ENCODE results near the gene STK11IP.

The STK11IP gene

GRCh38 chr2:219561179-219562048, 36.2 kb upstream of the STK11IP start:
- TF ChIP-seq TAF1 (IDR thresholded peaks at IDR 0.05; ENCODE audit: borderline replicate concordance, insufficient read depth, low read length) (no peak), FOXP2 (optimal IDR thresholded peaks at IDR 0.05; ENCODE audit: borderline replicate concordance, extremely low read depth, extremely low read length, insufficient read depth) (no peak), POLR2AphosphoS5 (IDR thresholded peaks at IDR 0.05; ENCODE audit: low read depth, low read length) (no peak), SIN3A (IDR thresholded peaks at IDR 0.05; ENCODE audit: borderline replicate concordance, insufficient read depth, low read length) (no peak)
- TF ChIP-seq, protein P1, sequence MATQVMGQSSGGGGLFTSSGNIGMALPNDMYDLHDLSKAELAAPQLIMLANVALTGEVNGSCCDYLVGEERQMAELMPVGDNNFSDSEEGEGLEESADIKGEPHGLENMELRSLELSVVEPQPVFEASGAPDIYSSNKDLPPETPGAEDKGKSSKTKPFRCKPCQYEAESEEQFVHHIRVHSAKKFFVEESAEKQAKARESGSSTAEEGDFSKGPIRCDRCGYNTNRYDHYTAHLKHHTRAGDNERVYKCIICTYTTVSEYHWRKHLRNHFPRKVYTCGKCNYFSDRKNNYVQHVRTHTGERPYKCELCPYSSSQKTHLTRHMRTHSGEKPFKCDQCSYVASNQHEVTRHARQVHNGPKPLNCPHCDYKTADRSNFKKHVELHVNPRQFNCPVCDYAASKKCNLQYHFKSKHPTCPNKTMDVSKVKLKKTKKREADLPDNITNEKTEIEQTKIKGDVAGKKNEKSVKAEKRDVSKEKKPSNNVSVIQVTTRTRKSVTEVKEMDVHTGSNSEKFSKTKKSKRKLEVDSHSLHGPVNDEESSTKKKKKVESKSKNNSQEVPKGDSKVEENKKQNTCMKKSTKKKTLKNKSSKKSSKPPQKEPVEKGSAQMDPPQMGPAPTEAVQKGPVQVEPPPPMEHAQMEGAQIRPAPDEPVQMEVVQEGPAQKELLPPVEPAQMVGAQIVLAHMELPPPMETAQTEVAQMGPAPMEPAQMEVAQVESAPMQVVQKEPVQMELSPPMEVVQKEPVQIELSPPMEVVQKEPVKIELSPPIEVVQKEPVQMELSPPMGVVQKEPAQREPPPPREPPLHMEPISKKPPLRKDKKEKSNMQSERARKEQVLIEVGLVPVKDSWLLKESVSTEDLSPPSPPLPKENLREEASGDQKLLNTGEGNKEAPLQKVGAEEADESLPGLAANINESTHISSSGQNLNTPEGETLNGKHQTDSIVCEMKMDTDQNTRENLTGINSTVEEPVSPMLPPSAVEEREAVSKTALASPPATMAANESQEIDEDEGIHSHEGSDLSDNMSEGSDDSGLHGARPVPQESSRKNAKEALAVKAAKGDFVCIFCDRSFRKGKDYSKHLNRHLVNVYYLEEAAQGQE (IDR thresholded peaks at IDR 0.05; ENCODE audit: insufficient read depth in 1 of 2, low read depth in 2 of 2, low read length in 2 of 2), result no peak

DNA sequence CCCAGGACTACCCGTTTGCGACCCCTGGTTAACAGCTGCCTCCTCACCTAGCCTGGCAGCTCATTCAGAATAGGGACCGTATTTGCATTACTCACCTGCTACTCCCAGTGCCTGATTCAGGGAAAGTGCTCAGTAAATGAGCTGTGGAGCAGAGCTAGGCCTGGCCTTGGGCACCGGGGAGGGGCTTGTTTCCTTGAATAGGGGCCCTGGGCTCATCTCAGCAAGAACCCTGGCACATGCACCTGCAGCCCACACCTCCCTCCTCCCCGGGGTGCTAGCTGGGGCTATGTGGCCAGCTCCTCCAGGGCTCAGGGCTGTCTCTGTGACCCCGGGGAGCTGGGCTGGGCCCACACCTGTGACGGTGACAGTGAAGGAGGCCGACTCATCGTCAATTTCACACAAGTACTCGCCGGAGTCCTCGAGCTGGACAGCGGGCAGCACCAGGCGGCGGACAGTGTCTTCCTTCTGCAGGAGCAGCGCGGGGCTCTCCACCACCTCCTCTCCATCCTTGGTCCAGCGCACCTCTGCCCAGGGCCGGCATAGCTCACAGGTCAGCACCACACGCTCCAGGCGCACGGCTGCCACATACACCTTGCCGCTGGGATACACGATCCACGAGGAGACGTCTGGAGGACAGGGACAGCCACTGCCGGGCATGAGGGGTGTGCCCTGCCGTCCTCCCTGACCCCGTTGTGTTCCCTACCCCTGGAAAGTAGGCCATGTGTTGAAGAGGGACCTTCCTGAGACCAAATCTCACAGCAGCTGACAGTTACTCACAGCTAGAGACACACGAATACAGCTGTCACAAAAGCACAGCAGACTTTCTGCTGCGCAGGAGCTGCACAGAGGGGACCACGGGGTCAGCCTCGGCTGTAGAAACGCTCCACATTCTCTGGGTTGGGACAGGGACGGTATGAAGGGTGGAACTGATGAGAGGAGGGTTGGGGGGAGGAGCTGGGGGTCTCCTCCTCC, 35.3 kb upstream of the STK11IP start:
- TF ChIP-seq POLR2AphosphoS5 (IDR thresholded peaks at IDR 0.05; ENCODE audit: low read depth, low read length) (no peak), TAF1 (IDR thresholded peaks at IDR 0.05; ENCODE audit: borderline replicate concordance, insufficient read depth, low read length) (no peak), FOXP2 (optimal IDR thresholded peaks at IDR 0.05; ENCODE audit: borderline replicate concordance, extremely low read depth, extremely low read length, insufficient read depth) (no peak), SIN3A (IDR thresholded peaks at IDR 0.05; ENCODE audit: borderline replicate concordance, insufficient read depth, low read length) (no peak)
- TF ChIP-seq, protein P1 (IDR thresholded peaks at IDR 0.05; ENCODE audit: insufficient read depth in 1 of 2, low read depth in 2 of 2, low read length in 2 of 2), result no peak

DNA sequence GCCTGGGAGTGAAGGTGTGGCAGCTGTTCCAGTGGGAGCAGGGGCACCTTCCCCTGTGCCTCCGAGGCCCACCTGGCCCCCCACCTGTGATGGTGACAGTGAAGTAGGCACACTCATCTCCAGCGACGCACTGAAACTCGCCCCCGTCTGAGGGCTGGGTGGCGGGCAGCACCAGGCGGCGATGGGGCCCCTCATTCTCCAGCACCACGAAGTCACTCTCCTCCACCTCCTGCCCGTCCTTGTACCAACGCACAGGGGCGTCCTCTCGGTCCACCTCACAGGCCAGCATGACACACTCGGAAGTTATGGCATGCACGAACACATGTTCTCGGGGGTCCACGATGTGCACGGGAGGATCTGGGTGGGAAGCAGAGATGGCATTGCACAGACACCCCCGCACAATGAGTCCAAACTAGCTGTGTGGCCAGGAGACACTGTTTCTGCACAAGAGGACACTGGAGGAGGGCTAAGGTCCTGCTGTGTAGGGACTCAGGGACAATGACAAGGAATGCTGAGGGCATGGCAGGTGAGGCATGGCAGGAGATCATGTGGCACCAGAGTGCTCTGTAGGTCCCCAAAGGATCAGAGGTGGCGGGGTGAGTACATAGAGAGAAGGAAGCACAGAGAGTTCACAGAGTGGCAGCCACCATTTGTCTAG, 34.3 kb upstream of the STK11IP start:
- no peak for TF ChIP-seq TAF1 (IDR thresholded peaks at IDR 0.05; ENCODE audit: borderline replicate concordance, insufficient read depth, low read length)
- TF ChIP-seq POLR2AphosphoS5 (IDR thresholded peaks at IDR 0.05; ENCODE audit: low read depth, low read length), result no peak
- TF ChIP-seq, protein P1 (IDR thresholded peaks at IDR 0.05; ENCODE audit: insufficient read depth in 1 of 2, low read depth in 2 of 2, low read length in 2 of 2), result no peak

GRCh38 chr2:219565130-219566080, 32.3 kb upstream of the STK11IP start:
- TF ChIP-seq TAF1 (IDR thresholded peaks at IDR 0.05; ENCODE audit: borderline replicate concordance, insufficient read depth, low read length) (no peak), FOXP2 (optimal IDR thresholded peaks at IDR 0.05; ENCODE audit: borderline replicate concordance, extremely low read depth, extremely low read length, insufficient read depth) (no peak), POLR2AphosphoS5 (IDR thresholded peaks at IDR 0.05; ENCODE audit: low read depth, low read length) (no peak), SIN3A (IDR thresholded peaks at IDR 0.05; ENCODE audit: borderline replicate concordance, insufficient read depth, low read length) (no peak)
- TF ChIP-seq, protein P1 (IDR thresholded peaks at IDR 0.05; ENCODE audit: insufficient read depth in 1 of 2, low read depth in 2 of 2, low read length in 2 of 2), result no peak

Data from PFSK-1 (cell line).